Activated CD4-positive, CD25-positive, alpha-beta regulatory T cell (primary cell): ENCODE results near the gene CLK2.
"Not testable (repeated sequence)": the region's sequence is repeated elsewhere in the genome, so short reads cannot be mapped to it uniquely, and the experiment has no call there.

Experiments used
- DNase-seq, 4 experiments: peaks; one replicate each; lab custom pipeline; 2025; lab: John Stamatoyannopoulos, UW

CLK2 gene

DNA sequence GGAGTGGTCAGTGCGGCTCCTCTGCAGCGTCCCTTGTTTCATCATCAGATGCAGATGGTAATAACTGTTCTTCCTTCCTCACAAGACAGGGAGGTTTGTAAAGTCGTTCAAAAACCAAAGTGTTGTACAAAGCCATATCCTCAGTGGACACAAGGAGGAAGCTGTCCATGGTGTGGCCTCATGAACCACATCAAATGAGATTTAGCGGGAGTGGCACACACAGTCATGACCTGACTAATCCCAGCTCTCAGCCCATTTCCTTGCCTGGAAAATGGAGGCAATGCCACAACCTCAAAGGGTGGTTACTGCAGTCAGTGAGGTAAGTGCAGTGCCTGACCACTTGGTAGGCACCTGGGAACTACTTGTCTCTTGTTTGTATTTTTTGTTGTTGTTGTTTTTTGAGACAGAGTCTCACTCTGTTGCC lies 31.5 kb downstream of the CLK2 start:
- no peak for DNase-seq

DNA sequence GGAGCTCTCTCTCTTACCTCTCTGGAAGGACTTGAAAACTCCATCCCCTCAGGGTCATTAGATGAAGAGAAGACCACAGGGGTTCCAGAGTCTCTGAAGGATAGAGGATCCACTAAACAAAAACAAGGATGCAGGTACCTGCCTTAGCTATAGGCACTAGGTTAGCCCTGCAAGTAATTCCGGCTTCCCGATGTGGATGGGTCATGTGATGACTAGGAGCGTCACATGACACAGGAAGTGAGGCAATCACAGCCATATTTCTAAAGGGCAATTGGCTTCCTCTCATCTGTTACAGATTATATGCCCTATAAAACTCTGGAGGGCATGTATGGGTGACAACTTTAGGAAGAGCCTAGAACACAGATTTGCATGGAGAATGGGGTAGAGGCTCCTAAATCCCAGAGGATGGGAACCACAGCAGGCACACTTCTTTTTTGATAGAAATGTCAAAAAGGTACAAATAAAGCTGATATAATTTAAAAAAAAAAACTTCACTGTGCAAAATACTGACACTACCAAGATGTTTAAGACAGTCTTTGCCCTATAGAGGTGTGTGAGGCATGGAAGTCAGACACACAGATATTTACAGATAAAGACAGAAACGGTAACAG lies 32.1 kb downstream of the CLK2 start:
- DNase-seq: peak; percentile 19 to 32 (median 21)

DNA sequence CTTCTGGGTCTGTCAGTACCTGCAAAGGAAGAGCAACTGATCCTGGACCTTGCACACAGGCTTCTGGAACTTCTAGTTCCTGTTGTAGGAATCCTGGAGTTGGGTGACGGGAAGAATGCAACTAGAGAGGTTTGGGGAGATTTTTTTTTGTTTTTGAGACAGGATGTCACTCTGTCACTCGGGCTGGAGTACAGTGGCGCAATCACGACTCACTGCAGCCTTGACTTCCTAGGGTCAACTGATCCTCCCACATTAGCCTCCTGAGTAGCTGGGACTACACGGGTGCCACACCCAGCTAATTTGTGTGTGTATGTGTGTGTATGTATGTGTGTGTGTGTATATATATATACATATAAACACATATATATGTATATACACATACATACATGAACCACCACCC lies 36.9 kb downstream of the CLK2 start:
- no peak for DNase-seq

DNA sequence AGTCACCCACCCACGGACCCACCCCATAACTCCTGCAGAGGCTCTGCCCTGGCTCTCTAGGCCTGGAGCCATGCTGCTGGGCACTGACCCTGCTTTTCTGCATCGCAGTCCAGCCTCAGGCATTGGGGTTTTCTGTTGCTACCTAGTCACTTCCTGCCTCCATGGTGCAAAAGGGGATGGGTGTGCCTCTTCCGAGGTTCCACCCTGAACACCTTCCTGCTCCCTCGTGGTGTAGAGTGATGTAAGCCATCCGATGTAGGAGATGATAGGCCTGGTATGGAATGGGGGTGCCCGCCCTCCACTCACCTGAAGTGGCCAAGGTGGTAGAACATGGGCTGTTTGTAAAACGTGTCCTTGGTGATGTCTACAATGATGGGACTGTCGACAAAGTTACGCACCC lies 37.9 kb downstream of the CLK2 start:
- DNase-seq: not testable (repeated sequence)

DNA sequence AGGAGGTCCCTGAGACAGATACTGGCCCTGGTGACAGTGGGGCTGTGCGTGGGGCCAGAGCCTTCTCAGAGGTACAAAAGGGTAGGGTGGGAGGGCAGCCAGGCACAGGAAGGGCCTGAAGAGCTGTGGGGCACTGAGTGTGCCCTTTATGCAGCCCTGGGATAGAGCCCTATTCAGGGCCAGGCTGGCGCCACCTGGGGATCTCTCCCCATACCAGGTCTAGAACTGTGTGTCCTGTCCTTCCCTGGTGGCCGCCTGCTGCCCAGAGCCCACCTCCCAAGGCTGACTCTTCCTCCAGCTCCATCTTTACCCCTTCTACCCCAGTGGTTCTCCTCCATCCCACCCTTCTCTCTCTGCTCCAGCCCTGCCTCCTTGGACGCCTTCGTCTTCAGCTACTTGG lies 39.8 kb downstream of the CLK2 start:
- not testable (repeated sequence) for DNase-seq

DNA sequence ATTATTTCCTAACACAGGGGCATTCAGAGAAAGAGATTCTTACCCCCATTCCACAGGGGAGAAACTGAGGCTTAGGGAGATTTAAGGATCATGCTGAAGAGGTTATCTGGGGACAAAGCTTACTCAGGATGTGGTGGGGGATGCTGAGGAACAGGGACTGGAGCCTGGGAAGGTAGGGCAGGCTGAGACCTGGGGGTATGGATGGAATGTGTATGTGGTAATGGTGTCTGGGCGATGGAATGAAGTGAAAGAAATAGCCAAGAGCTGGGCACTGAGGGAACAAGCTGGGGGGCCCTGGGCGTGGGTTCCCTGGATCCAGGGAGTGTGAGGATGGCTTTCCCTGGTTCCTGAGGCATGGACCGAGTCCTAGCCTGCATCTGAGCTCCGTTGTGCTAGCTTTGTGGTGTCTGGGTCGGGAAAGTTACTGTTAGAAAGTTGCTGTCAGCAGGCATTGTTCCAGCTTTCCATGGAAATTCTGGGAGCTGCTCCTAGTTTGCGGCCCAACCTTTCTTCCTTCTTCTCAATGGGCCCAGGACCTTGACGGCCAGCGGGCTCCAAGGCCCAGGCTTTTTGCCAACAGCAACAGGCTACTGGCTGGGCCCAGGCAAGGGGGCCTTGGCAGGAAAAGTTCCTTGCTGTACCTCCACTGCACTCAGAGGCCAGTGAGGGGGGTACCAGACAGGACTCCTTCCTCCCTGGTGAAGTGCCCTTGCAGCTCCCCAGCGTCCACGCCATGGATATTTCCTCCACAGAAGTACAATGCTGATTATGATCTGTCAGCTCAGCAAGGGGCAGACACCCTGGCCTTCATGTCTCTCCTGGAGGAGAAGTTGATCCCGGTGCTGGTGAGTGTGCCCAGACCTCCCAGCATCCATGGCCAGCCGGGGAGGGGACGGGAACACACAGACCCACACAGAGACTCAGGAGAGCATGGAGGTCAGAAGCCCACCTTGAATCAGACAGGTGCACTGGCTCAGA lies 41.0 kb downstream of the CLK2 start:
- not testable (repeated sequence) for DNase-seq

DNA sequence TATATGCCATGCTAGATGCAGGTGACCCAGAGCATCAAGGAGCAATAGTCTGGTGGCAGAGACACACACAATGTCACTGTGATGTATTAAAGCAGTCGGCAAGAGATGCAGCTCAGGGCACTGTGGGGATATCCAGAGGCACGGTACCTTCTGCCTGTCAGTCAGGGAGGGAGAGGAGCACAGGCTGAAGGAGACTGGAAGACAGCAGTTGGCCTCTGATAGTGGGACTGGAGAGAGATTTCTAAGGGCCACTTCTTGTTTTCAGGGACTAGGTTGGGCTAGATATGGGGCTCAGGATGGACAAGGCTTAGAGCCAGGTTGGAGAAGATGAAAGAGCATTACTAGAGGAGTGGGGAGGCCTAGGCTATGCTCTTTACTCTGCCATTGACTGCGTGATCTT lies 42.0 kb downstream of the CLK2 start:
- not testable (repeated sequence) for DNase-seq

DNA sequence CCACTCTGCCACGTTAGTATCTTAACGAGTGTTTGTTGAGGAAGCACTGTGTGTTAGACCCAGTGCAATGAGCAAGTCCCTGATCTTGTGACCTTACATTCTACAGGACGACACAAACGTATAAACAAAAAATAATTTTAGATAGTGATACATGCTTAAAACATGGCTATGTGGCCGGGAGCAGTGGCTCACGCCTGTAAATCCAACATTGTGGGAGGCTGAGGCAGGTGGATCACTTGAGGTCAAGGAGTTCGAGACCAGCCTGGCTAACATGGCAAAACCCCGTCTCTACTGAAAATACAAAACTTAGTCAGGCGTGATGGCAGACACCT lies 45.2 kb downstream of the CLK2 start:
- no peak for DNase-seq

DNA sequence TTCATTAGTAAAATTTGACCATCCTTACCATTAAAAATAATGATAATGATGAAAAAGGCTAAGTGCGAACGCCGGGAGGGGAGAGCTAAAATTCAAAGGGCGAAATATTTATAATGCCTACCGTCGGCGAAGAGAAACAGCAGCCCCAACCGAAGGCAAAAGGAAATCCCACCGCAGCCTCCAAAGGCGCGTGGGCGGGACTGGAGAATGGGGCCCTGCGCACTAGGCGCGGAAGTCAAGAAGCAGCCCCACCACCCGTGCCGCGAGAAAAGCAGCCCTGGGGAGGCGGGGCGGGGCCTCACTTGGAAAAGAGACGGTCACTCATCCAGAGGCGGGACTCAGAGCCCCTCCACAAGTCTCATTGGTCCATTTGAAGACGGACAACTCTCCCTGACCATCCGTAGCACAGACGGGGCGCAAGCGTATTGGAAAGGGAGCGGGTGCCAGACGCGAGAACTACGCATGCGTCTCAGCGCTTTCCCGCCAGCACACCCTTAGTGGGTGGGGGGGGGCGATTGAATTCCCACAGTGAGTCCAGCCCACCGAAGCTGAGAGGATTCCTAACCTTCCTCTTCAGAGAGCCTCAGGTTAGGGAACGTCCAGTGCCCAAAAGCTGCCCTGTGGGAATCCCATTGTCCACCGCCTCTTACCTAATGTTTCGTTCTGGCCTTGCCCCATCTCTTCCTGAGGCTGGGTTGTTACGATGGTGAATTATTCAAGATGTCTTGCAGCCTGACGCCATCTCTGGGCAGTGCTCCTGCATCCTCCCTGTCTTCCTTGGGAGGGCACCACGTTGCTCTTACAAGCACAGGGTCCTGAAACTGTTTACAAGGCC lies 45.8 kb downstream of the CLK2 start:
- peak; percentile 92 to 97 (median 95) for DNase-seq

DNA sequence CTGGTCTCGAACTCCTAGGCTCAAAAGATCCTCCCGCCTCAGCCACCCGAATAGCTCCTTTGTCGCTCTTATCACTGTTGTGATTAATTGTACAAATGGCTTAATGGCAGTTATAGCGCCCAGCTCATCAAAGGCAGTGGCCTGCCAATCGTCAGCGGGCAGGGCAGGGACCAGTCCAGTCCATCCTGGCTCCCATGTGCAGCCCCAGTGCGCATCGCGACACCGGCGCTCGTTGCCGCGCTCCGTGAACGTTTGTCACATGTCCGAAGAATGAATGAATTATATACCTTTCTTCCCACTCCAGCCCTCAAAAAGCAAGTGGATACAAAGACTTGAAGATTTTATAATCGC lies 46.4 kb downstream of the CLK2 start:
- no peak for DNase-seq

DNA sequence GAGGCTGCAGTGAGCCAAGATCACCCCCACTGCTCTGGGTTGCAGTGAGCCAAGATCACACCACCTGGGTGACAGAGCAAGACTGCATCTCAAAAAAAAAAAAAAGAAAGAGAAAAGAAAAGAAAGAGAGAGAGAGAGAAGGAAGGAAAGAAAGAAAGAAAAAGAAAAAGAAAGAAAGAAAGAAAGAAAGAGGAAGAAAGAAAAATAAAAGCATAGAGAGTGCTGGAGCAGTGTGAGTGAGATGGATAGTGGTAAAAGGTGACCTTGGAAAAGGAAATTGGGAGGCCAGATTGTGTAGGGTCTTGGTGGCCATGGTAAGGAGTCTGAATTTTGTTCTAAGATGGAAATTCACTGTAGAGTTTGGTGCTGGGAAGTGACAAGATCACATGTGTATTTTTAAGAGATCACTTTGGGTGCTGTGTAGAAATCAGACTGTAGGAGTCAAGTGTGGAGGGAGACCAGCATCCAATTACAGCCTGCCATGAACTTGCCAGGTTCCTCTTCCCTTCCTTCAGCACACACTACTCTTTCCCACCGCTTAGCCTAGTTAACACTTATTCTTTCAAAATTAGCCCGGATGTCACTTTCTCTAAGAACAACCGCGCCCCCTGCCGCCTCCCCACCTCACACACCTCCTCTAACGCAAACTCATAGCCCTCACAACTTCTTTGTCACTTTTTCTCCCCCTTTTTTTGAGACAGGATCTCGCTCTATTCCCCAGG lies 47.0 kb downstream of the CLK2 start:
- DNase-seq: peak; percentile 23 to 69 (median 58)

DNA sequence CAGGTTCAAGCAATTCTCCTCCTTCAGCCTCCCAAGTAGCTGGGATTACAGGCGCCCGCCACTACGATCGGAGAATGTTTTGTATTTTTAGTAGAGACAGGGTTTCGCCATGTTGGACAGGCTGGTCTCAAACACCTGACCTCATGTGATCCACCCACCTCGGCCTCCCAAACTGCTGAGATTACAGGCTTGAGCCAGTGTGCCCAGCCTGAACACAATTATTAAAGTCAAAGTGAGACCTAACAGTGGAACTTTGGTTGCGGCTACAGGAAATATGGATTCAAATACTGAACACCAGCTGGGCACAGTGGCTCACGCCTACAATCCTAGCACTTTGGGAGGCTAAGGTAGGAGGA lies 47.9 kb downstream of the CLK2 start:
- DNase-seq: not testable (repeated sequence)

DNA sequence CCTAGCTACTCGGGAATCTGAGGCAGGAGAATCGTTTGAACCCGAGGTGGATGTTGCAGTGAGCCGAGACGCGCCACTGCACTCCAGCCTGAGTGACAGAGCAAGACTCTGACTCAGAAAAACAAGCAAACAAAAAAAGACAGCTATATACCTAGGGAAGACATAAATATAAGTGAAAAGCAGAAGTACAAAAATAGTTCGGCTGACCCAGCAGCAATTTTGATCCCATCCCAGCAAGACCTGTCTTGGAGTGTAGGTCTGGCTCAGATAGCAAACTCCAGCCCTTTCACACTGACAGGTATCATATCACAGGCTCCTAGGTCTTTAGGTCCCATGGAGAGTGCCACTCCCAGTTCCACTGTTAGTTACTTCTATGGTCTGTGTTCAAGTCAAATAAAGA lies 50.3 kb downstream of the CLK2 start:
- no peak for DNase-seq

DNA sequence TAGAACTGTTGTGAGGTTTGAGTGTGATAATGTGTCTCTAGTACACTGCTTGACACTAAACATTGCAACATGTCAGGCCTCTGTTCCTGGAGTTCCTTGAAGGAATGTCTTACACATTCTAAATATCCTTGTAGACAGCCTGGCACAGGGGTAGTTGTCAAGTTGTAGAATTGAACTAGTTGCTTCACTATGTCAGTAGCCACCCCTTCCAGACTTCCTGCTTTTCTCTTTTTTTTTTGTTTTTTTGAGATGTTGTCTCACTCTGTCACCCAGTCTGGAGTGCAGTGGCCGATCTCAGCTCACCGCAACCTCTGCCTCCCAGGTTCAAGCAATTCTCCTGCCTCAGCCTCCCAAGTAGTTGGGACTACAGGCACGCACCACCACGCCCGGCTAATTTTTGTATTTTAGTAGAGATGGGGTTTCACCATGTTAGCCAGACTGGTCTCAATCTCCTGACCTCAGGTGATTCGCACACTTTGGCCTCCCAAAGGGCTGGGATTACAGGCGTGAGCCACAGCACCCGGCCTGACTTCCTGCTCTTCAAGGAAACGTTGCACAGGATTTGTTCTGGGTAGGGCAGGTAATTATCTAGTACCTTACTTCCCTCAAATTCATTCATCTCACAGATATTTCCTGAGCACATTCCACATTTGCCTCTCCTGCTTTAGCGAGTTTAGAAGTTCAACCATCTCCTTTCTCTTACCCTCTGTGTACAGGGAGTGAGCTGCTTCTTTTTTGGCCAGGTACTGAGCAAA lies 52.9 kb downstream of the CLK2 start:
- DNase-seq: not testable (repeated sequence)

DNA sequence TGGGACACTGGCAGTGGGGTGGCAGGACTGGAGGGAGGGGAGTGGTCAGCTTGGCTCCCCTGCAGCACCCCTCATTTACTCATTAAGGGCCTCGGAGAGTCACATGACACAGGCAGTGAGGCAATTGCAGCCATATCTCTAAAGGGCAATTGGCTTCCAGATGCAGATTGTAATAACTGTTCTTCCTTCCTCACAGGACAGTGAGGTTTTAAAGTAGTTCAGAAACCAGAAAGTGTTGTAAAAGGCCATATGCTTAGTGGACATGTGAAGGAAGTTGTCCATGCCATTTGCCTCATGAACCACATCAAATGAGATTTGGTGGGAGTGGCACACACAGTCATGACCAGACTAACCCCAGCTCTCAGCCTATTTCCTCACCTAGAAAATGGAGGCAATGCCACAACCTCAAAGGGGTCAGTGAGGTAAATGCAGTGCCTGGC lies 53.7 kb downstream of the CLK2 start:
- no peak for DNase-seq

DNA sequence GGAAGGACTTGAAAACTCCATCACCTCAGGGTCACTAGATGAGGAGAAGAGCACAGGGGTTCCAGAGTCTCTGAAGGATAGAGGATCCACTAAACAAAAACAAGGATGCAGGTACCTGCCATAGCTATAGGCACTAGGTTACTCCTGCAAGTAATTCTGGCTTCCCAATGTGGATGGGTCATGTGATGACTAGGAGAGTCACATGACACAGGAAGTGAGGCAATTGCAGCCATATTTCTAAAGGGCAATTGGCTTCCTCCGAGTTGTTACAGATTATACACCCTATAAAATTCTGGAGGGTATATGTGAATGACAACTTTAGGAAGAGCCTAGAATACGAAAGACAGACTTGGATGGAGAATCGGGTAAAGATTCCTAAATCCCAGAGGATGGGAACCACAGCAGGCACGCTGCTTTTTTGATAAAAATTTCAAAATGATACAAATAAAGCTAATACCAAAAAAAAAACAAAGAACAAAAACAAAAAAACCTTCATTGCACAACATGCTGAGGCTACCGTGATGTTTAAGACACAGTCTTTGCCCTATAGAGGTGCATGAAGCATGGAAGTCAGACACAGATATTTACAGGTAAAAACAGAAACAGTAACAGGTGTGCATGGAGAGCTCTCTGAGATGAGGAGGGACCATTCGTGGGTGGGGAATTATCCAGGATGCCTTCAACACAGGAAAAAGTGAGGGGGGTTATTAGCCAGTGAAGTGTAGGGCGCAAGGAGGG lies 54.3 kb downstream of the CLK2 start:
- DNase-seq: no peak

DNA sequence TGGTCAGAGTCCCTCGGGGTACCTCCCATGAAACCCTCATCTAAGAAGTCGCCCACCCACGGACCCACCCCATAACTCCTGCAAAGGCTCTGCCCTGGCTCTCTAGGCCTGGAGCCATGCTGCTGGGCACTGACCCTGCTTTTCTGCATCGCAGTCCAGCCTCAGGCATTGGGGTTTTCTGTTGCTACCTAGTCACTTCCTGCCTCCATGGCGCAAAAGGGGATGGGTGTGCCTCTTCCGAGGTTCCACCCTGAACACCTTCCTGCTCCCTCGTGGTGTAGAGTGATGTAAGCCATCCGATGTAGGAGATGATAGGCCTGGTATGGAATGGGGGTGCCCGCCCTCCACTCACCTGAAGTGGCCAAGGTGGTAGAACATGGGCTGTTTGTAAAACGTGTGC lies 58.6 kb downstream of the CLK2 start:
- not testable (repeated sequence) for DNase-seq
